BLaER1 treated with 17β-estradiol and CSF1 and Interleukin-3, amounts not matched to agents 10 nM and 100 nM (cell line): ENCODE measurements around the gene PYGO2.
"Not testable (repeated sequence)": the region's sequence is repeated elsewhere in the genome, so short reads cannot be mapped to it uniquely, and the experiment has no call there.

ENCODE experiments used
- H3K27ac ChIP-seq, 11 experiments: shearing (Covaris generic); formaldehyde crosslinking; 2 replicates each; pipeline ENCODE4 v1.8.1; 2022
- H3K27me3 ChIP-seq, 11 experiments: shearing (Covaris generic); formaldehyde crosslinking; 2 replicates each; pipeline ENCODE4 v1.8.1; 2022
- H3K36me3 ChIP-seq, 11 experiments: shearing (Covaris generic); formaldehyde crosslinking; 2 replicates each; pipeline ENCODE4 v1.8.1; 2022
- H3K4me1 ChIP-seq, 10 experiments: shearing (Covaris generic); formaldehyde crosslinking; 2 replicates each; pipeline ENCODE4 v1.8.1; 2022
- H3K4me2 ChIP-seq, 11 experiments: shearing (Covaris generic); formaldehyde crosslinking; 2 replicates each; pipeline ENCODE4 v1.8.1; 2022
- H3K4me3 ChIP-seq, 10 experiments: shearing (Covaris generic); formaldehyde crosslinking; 2 replicates each; pipeline ENCODE4 v1.8.1; 2022
- H3K9ac ChIP-seq, 11 experiments: shearing (Covaris generic); formaldehyde crosslinking; 2 replicates each; pipeline ENCODE4 v1.8.1; 2022
- H3K9me3 ChIP-seq, 11 experiments: shearing (Covaris generic); formaldehyde crosslinking; replicated peaks in 1 of 11; 2 replicates each; pipeline ENCODE4 v1.8.1; 2022
- H4K20me1 ChIP-seq, 11 experiments: shearing (Covaris generic); formaldehyde crosslinking; 2 replicates each; pipeline ENCODE4 v1.8.1; 2022
- Cebpa-rat ChIP-seq, 11 experiments: shearing (Covaris generic); IDR thresholded peaks; 2 replicates each; pipeline ENCODE4 v1.8.1; 2022

The PYGO2 gene

GRCh38 chr1:154996966-154997701, 35.6 kb upstream of the PYGO2 start:
- peaks cover 0 to 8% (median 0%) of the 10 kb centered on the region in 11 experiments; a peak in 5 of 22 replicates for H3K36me3 ChIP-seq
- H3K4me3 ChIP-seq, result no peak overlapping the region; a peak in 1 of 20 replicates
- H3K9ac ChIP-seq, result peak overlapping the region in 4 of 11 experiments; percentile 19 to 30 (median 24); a peak in 4 of 22 replicates
- H3K4me2 ChIP-seq, result peak overlapping the region; percentile 53 to 100 (median 75)
- no peaks in the 10 kb centered on the region for H3K27me3 ChIP-seq
- peaks cover 0 to 9% (median 4%) of the 10 kb centered on the region in 11 experiments; a peak in 7 of 22 replicates for H4K20me1 ChIP-seq
- TF ChIP-seq Cebpa-rat (IDR thresholded peaks at IDR 0.05), result no peak
- H3K27ac ChIP-seq, result 0 out of 22 replicates have a peak overlapping the region, but pooled peaks of 2 of the 11 experiments have one; percentile 13 to 27
- peaks cover 67 to 87% (median 79%) of the 10 kb centered on the region in 10 experiments for H3K4me1 ChIP-seq
- no peaks in the 10 kb centered on the region for H3K9me3 ChIP-seq

GRCh38 chr1:154995301-154995983, 33.9 kb upstream of the PYGO2 start:
- H3K9me3 ChIP-seq, H3K27me3 ChIP-seq, H3K4me3 ChIP-seq: not testable (repeated sequence)
- 0 out of 22 replicates have a peak overlapping the region, but pooled peaks of 2 of the 11 experiments have one; percentile 3 to 24 for H3K9ac ChIP-seq
- H3K36me3 ChIP-seq, result peaks cover 5 to 23% (median 13%) of the 10 kb centered on the region in 11 experiments
- H4K20me1 ChIP-seq, result peaks cover 0 to 10% (median 4%) of the 10 kb centered on the region in 11 experiments; a peak in 9 of 22 replicates
- peak overlapping the region; percentile 42 to 100 (median 59); a peak in 20 of 22 replicates for H3K4me2 ChIP-seq
- H3K27ac ChIP-seq, result peak overlapping the region in 6 of 11 experiments; percentile 6 to 48 (median 30); a peak in 6 of 22 replicates
- H3K4me1 ChIP-seq, result peaks cover 67 to 81% (median 77%) of the 10 kb centered on the region in 10 experiments

- H3K4me1 ChIP-seq, result peaks cover 60 to 76% (median 70%) of the 10 kb centered on the region in 10 experiments
- no peak for TF ChIP-seq Cebpa-rat (IDR thresholded peaks at IDR 0.05)
- H3K36me3 ChIP-seq, result peaks cover 13 to 32% (median 22%) of the 10 kb centered on the region in 11 experiments
- H3K4me3 ChIP-seq, result no peak overlapping the region
- H3K9me3 ChIP-seq, result no peaks in the 10 kb centered on the region
- H3K9ac ChIP-seq, result peak overlapping the region in 4 of 11 experiments; percentile 3 to 24 (median 6); a peak in 1 of 22 replicates
- no peaks in the 10 kb centered on the region for H3K27me3 ChIP-seq
- H3K27ac ChIP-seq, result peak overlapping the region in 7 of 11 experiments; percentile 6 to 48 (median 33); a peak in 10 of 22 replicates
- peak overlapping the region; percentile 42 to 100 (median 59) for H3K4me2 ChIP-seq
- H4K20me1 ChIP-seq, result peaks cover 0 to 19% (median 12%) of the 10 kb centered on the region in 11 experiments; a peak in 17 of 22 replicates
Measured at GRCh38 chr1:154994591-154994990, 33.0 kb upstream of the PYGO2 start.

GRCh38 chr1:154994269-154994587, 32.6 kb upstream of the PYGO2 start:
- Histone ChIP-seq H3K4me1 (peaks cover 57 to 76% (median 69%) of the 10 kb centered on the region in 10 experiments), H4K20me1 (peaks cover 0 to 23% (median 16%) of the 10 kb centered on the region in 11 experiments; a peak in 18 of 22 replicates), H3K4me3 (no peak overlapping the region), H3K4me2 (peak overlapping the region; percentile 42 to 100 (median 59)), H3K36me3 (peaks cover 17 to 35% (median 25%) of the 10 kb centered on the region in 11 experiments), H3K27ac (peak overlapping the region in 6 of 11 experiments; percentile 6 to 48 (median 30); a peak in 10 of 22 replicates), H3K9me3 (no peaks in the 10 kb centered on the region), H3K9ac (peak overlapping the region in 3 of 11 experiments; percentile 3 to 10 (median 3); a peak in 1 of 22 replicates), H3K27me3 (no peaks in the 10 kb centered on the region)
- TF ChIP-seq Cebpa-rat (IDR thresholded peaks at IDR 0.05), result no peak

GRCh38 chr1:154993572-154994268, 32.1 kb upstream of the PYGO2 start, which contains the start of gene LENEP:
TSS of gene LENEP (plus strand) at chr1:154993586. CDS start at chr1:154993608, 22 bp downstream.
- Histone ChIP-seq H3K9ac (peak within 1 kb of the TSS in 6 of 11 experiments; percentile 3 to 44 (median 22); a peak in 7 of 22 replicates), H3K36me3 (peaks cover 22 to 40% (median 30%) of the 10 kb centered on the region in 11 experiments), H3K4me2 (peak within 1 kb of the TSS; percentile 42 to 100 (median 59)), H3K4me1 (peaks cover 56 to 76% (median 67%) of the 10 kb centered on the region in 10 experiments), H3K9me3 (no peaks in the 10 kb centered on the region), H3K27ac (peak within 1 kb of the TSS in 7 of 11 experiments; percentile 20 to 48 (median 33); a peak in 13 of 22 replicates), H3K4me3 (no peak within 1 kb of the TSS), H4K20me1 (peaks cover 0 to 28% (median 21%) of the 10 kb centered on the region in 11 experiments; a peak in 18 of 22 replicates), H3K27me3 (no peaks in the 10 kb centered on the region)
- no peak for TF ChIP-seq Cebpa-rat (IDR thresholded peaks at IDR 0.05)

GRCh38 chr1:154992721-154993571, 31.4 kb upstream of the PYGO2 start:
- Histone ChIP-seq H4K20me1 (peaks cover 0 to 35% (median 29%) of the 10 kb centered on the region in 11 experiments; a peak in 18 of 22 replicates), H3K4me1 (peaks cover 51 to 77% (median 68%) of the 10 kb centered on the region in 10 experiments), H3K27me3 (no peaks in the 10 kb centered on the region), H3K27ac (peak overlapping the region in 5 of 11 experiments; percentile 20 to 48 (median 37); a peak in 9 of 22 replicates), H3K4me3 (no peak overlapping the region), H3K4me2 (peak overlapping the region; percentile 18 to 100 (median 50); a peak in 18 of 22 replicates), H3K9ac (peak overlapping the region in 5 of 11 experiments; percentile 18 to 44 (median 23); a peak in 6 of 22 replicates), H3K36me3 (peaks cover 30 to 48% (median 38%) of the 10 kb centered on the region in 11 experiments), H3K9me3 (no peaks in the 10 kb centered on the region)
- TF ChIP-seq Cebpa-rat (IDR thresholded peaks at IDR 0.05), result no peak

- Histone ChIP-seq H3K9me3 (no peaks in the 10 kb centered on the region), H4K20me1 (peaks cover 0 to 52% (median 39%) of the 10 kb centered on the region in 11 experiments; a peak in 18 of 22 replicates), H3K4me1 (peaks cover 34 to 68% (median 51%) of the 10 kb centered on the region in 10 experiments), H3K27me3 (no peaks in the 10 kb centered on the region), H3K4me2 (no peak overlapping the region), H3K9ac (peak overlapping the region in 1 of 11 experiments; percentile 31; a peak in 1 of 22 replicates), H3K36me3 (peaks cover 49 to 72% (median 59%) of the 10 kb centered on the region in 11 experiments), H3K4me3 (no peak overlapping the region), H3K27ac (no peak overlapping the region)
- TF ChIP-seq Cebpa-rat (IDR thresholded peaks at IDR 0.05), result no peak
Measured at GRCh38 chr1:154990276-154990675, 28.7 kb upstream of the PYGO2 start.
